ENCODE data around the gene LRP1B.

Gene LRP1B

GRCh38 chr2:141639809-141640208, 491.0 kb downstream of the LRP1B start:
- DNase-seq, result no peak

GRCh38 chr2:141633132-141633531, 497.7 kb downstream of the LRP1B start:
- no peak for DNase-seq

GRCh38 chr2:141630407-141630930, 500.3 kb downstream of the LRP1B start:
- DNase-seq, result no peak

- no peak for DNase-seq
Measured at GRCh38 chr2:141620372-141620771, 510.4 kb downstream of the LRP1B start.

- no peak for DNase-seq
Measured at GRCh38 chr2:141618457-141618856, 512.4 kb downstream of the LRP1B start.

GRCh38 chr2:141611981-141612380, 518.8 kb downstream of the LRP1B start:
- no peak for DNase-seq

- DNase-seq, result no peak
Measured at GRCh38 chr2:141611176-141611571, 519.6 kb downstream of the LRP1B start.

GRCh38 chr2:141610564-141611175, 520.1 kb downstream of the LRP1B start:
- DNase-seq, result no peak

- DNase-seq, result no peak
Measured at GRCh38 chr2:141605163-141605562, 525.7 kb downstream of the LRP1B start.

GRCh38 chr2:141601511-141602152, 529.2 kb downstream of the LRP1B start:
- DNase-seq, result no peak

- no peak for DNase-seq
Measured at GRCh38 chr2:141599721-141600120, 531.1 kb downstream of the LRP1B start.

GRCh38 chr2:141598982-141599381, 531.8 kb downstream of the LRP1B start:
- no peak for DNase-seq

GRCh38 chr2:141595316-141595920, 535.4 kb downstream of the LRP1B start:
- DNase-seq, result no peak

GRCh38 chr2:141591787-141592186, 539.0 kb downstream of the LRP1B start:
- no peak for DNase-seq

- DNase-seq, result no peak
Measured at GRCh38 chr2:141590620-141591019, 540.2 kb downstream of the LRP1B start.

- DNase-seq, result no peak
Measured at GRCh38 chr2:141589314-141589713, 541.5 kb downstream of the LRP1B start.

- no peak for DNase-seq
Measured at GRCh38 chr2:141586985-141587384, 543.8 kb downstream of the LRP1B start.

GRCh38 chr2:141582213-141582612, 548.6 kb downstream of the LRP1B start:
- no peak for DNase-seq

GRCh38 chr2:141579071-141579470, 551.7 kb downstream of the LRP1B start:
- DNase-seq, result no peak

- DNase-seq, result no peak
Measured at GRCh38 chr2:141570474-141571131, 560.2 kb downstream of the LRP1B start.

- no peak for DNase-seq
Measured at GRCh38 chr2:141569941-141570340, 560.9 kb downstream of the LRP1B start.

- DNase-seq, result no peak
Measured at GRCh38 chr2:141565597-141565996, 565.2 kb downstream of the LRP1B start.

- no peak for DNase-seq
Measured at GRCh38 chr2:141560723-141561122, 570.1 kb downstream of the LRP1B start.

Data from NCI-H146 (cell line).